Ishikawa (cell line): ENCODE data around the gene ASCL2.

Source experiments
- CEBPB ChIP-seq: IDR thresholded peaks from 2 replicates; pipeline ENCODE4 v1.6.1; 2012
- EP300 ChIP-seq: IDR thresholded peaks from 2 replicates; pipeline ENCODE4 v1.6.1; 2012; ENCODE audit warnings: borderline replicate concordance
- FOXM1 ChIP-seq: IDR thresholded peaks from 2 replicates; pipeline ENCODE4 v1.6.1; 2012; ENCODE audit warnings: low read depth, borderline replicate concordance
- MAX ChIP-seq: IDR thresholded peaks from 2 replicates; pipeline ENCODE4 v1.6.1; 2012
- REST ChIP-seq: IDR thresholded peaks from 2 replicates; pipeline ENCODE4 v1.6.1; 2012; ENCODE audit warnings: low read depth, mild to moderate bottlenecking
- TAF1 ChIP-seq: IDR thresholded peaks from 2 replicates; pipeline ENCODE4 v1.6.1; 2012; ENCODE audit warnings: low read depth, mild to moderate bottlenecking
- TCF12 ChIP-seq: IDR thresholded peaks from 2 replicates; pipeline ENCODE4 v1.6.1; 2012; ENCODE audit warnings: low read depth
- TEAD4 ChIP-seq: IDR thresholded peaks from 2 replicates; pipeline ENCODE4 v1.6.1; 2012
- YY1 ChIP-seq: IDR thresholded peaks from 2 replicates; pipeline ENCODE4 v1.6.1; 2012; ENCODE audit warnings: low read depth
- ZBTB7A ChIP-seq: IDR thresholded peaks from 2 replicates; pipeline ENCODE4 v1.6.1; 2012; ENCODE audit warnings: low read depth

GRCh38 chr11:2290351-2290841 lies 20.0 kb upstream of the ASCL2 start:
- no peak for TF ChIP-seq FOXM1
- no peak for TF ChIP-seq EP300
- TF ChIP-seq MAX, result 0 out of 2 replicates have a peak, but pooled peaks have one; percentile 26
- TF ChIP-seq CEBPB, result no peak
- TF ChIP-seq TAF1, result no peak
- TF ChIP-seq ZBTB7A, result no peak
- peak; percentile 32; the same call in 1 of the 2 replicates for TF ChIP-seq TCF12
- TF ChIP-seq YY1, result no peak
- TF ChIP-seq TEAD4, result peak; percentile 15; the same call in 1 of the 2 replicates
- no peak for TF ChIP-seq REST
